GM18498 (cell line): Measurements from ENCODE around the gene SDK1.
"Not testable (repeated sequence)": the region's sequence is repeated elsewhere in the genome, so short reads cannot be mapped to it uniquely, and the experiment has no call there.

Experiments
- ATAC-seq: cut with Tn5 transposase; IDR thresholded peaks from one replicate; pipeline ENCODE4 v1.9.1; 2021; ENCODE audit warnings: mild to moderate bottlenecking, moderate library complexity; ENCODE audit not compliant: unreplicated experiment

The SDK1 gene

GRCh38 chr7:4270941-4271715, 970.1 kb downstream of the SDK1 start:
- ATAC-seq, result no peak

DNA sequence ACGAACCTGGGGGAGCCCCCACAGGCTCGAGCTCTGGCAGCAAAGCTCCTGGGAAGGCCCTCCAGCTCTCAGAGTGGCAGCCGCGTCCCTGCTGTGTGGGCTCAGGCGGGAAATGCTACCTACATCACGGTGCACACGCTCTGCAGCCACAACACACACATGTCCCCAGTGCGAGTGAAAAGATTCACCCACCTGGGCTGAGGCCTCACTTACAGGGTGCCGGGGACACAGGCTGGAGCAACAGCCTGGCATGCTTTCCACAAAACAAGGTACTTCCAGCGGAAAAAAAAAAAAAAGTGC, 970.6 kb downstream of the SDK1 start:
- no peak for ATAC-seq

DNA sequence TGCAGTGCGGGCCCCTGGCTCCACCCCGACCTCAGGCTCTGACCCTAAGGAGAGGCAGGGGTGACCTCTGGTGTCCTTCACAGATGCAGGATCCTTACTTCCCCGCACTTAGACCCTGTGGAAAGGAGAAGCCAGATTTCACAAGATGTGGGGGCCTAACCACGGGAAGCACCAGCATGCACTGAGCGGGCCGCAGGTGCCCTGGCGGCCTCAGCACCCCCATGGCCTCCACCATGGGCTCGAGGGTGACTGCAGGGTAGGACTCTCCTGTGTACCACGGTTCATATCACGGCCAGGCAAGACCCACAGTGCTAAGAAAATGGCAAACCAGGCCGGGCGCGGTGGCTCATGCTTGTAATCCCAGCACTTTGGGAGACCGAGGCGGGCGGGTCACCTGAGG, 971.1 kb downstream of the SDK1 start:
- no peak for ATAC-seq

- ATAC-seq, result no peak
Measured at GRCh38 chr7:4273566-4274230, 972.6 kb downstream of the SDK1 start.

- ATAC-seq, result no peak
Measured at GRCh38 chr7:4274286-4274685, 973.2 kb downstream of the SDK1 start.

- no peak for ATAC-seq
Measured at GRCh38 chr7:4277936-4278335, 976.9 kb downstream of the SDK1 start.

DNA sequence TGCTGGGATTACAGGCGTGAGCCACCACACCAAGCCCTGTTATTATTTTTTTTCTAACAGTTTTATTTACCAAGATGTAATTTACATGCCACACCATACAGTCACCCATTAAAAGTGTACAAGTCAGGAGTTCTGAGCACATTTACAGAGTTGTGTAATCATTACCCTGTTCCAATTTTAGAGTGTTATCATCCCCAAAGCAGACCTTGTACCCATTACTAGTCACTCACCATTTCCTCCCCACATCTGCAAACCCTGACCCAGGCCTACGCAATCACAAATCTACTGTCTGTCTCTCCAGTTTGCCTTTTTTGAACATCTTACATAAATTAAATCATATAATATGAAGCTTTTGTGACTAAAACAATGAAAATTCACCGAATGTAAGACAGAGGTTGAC, 978.2 kb downstream of the SDK1 start:
- ATAC-seq, result no peak

DNA sequence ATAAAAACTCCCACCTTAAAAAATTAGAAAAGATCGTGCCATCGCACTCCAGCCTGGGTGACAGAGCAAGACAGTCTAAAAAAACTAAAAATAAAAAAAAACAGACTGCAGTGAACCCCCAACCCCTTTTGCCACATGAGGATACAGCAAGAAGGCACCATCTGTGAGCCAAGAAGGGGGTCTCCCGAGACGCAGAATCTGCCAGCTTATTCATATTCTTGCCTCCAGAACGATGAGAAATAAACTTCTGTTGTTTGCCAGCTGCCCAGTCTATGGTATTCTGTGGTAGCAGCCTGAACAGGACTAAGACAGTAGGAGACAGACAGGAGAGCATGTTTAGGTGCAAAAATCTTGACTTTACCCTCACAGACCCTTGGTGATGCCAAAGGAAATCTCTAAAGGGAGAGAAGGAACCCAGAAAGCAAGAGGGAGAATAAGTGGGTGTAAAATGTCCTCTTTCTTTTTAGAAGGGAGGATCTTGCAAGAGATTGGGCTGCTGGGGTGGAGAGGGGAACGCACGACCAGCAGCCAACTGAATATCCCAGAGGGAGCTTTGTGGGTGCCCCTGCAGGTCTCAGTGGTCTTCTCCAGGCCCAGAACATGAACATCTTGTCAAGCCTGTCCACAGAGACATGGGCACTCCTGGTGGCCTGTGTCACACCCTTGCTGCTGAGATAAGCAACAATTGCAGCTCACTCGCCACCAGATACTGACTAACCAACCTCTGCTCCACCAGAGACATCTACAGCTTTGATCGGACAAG, 980.4 kb downstream of the SDK1 start:
- ATAC-seq, result no peak

GRCh38 chr7:4282434-4283223, 981.6 kb downstream of the SDK1 start:
- no peak for ATAC-seq

DNA sequence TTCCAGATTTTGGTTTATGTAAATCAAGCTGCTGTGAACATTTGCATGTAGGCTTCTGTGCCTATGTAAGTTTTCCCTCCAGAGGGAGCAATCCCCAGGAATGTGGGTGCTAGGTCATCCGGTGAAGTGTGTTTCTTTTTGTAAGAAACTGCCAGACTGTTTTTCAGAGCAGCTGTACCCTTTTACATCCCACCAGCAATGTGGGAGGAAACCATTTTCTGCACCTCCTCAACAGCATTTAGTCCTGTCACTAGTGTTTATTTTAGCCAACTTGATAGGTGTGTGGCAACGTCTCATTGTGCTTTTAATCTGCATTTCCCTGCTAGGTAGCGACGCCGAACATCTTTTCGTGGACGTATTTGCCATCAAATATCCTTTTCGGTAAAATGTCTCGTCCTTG, 985.3 kb downstream of the SDK1 start:
- no peak for ATAC-seq

DNA sequence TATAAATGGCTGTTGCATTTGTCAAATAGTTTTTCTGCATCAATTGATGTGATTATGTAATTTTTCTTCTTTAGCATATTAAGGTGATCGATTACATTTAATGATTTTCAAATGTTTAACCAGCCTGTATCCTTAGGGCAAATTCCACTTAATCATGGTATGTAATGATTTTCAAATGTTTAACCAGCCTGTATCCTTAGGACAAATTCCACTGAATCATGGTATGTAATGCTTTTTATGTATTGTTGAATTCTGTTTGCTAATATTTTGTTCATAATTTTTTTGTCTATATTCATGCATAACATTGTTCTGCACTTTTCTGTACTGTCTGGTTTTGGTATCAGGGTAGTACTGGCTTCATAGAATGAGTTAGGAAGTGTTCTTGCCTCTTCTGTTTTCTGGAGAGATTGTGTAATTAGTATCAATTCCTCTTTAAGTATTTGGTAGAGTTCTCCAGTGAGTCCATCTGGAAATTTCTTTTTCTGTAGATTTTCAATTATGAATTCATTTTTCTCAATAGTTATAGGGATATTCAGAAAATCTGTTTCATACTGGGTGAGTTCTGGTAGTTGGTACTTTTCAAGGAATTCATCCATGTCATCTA, 987.8 kb downstream of the SDK1 start:
- ATAC-seq, result no peak

DNA sequence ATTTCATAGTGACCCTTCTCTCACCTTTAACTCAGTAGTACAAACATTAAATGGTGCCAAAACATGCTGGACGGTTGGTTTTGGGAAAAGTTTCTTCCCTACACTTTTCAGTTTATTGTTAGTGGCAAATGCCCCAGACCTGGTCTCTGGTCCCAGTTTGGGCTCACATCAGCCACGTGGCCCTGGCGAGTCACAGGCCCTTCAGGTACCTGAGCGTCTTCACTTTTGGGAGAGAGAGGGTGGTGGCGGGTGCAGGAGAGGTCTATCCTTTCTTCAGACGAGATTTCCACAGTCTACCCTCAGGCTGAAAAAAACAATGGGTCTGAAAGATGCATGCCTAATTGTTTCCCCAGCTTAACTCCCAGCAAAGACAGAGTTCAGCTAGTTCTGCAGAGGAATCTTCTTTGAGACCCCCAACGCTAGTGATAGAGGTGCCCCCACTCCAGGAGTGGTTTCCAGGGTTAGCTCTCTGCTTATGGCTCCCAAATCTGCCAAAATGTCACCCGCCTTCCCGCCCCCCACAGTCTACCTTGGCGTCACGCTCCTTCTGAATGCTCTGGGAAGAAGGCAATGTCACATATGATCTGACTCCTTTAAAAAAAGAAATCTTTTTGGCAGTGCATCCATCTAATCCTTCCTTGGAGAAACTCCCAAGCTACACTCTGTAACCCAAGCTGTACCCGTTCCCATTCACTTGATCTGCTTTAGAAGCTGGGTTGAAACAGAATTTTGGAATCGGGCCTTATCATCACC, 996.3 kb downstream of the SDK1 start:
- no peak for ATAC-seq

GRCh38 chr7:4297918-4298219, 996.8 kb downstream of the SDK1 start:
- ATAC-seq, result no peak

- ATAC-seq, result no peak
Measured at GRCh38 chr7:4299431-4299830, 998.4 kb downstream of the SDK1 start.

DNA sequence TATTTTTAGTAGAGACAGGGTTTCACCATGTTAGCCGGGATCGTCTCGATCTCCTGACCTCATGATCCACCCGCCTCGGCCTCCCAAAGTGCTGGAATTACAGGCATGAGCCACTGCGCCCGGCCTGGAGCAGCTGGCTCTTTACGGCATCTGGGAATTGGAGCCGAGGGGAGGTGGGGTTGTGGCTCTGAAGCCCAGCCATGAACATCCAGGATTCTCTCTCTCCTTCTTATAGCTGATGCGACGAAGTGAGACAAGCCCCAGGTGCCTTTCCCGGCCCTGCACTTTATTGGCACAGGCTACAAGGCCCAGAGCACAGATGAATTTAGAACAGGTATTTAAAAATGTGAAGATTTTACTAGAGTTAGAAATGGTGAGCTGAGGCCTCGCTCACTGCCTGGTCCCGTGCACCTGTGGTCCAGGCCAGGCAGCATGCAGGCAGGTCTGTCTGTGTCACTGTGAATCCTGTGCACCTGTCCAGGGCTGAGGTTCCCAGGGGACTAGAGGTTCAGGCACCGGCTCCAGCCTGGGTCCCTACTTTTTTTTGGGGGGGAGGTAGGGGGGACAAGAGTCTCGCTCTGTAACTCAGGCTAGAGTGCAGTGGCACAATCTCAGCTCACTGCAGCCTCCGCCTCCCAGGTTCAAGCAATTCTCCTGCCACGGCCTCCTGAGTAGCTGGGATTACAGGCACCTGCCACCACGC, 1001.3 kb downstream of the SDK1 start:
- ATAC-seq, result no peak

DNA sequence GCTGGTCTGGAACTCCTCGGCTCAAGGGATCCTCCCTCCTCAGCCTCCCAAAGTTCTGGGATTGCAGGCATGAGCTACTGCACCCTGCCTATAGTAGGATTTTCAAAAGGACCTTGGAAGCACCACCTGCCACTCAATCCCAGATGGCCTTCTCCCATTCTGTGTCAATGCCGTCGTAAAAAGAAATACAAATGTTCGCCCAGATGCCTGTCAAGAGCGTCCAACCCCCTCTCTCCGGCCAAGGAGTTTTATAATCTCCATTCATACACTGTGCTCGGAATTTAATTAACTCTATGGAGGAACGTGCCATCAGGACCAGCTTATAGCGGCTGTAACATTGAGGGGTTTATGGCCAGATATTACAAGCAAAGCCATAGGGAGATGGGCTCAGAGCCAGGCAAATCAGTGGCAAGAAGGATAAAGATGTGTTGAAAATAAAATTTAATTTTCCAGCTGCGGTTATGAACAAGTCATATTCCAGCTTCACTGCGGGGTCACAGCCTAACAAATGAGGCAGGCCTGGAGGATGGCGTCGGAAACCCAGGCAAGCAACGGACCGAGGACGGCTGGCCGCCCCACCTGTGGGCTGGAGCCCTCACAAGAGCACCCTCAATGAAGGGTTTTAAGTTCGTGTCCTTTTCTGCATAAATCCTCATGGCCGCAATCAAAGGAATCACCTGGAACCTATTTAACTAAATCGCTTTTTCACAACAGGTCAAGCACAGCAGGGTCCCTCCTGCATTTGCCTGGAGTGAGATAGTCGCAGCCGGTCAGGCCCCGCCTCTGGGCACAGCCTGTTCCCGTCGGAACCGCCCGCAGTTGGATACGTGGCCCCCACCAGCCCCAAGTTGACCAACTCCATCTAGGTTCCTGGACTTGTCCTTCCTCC, 1006.5 kb downstream of the SDK1 start:
- no peak for ATAC-seq

- no peak for ATAC-seq
Measured at GRCh38 chr7:4308205-4308590, 1007.1 kb downstream of the SDK1 start.

- ATAC-seq, result not testable (repeated sequence)
Measured at GRCh38 chr7:4313911-4314310, 1012.9 kb downstream of the SDK1 start.

DNA sequence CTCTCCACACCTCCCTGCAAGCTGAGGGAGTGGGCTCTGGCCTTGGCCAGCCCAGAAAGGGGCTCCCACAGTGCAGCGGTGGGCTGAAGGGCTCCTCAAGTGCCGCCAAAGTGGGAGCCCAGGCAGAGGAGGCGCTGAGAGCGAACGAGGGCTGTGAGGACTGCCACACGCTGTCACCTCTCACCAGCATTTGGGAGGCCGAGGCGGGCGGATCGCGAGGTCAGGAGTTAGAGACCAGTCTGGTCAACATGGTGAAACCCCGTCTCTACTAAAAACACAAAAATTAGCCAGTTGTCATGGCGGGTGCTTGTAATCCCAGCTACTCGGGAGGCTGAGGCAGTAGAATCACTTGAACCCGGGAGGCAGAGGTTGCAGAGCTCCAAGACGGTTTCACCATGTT, 1013.3 kb downstream of the SDK1 start:
- ATAC-seq, result not testable (repeated sequence)
